Central memory CD4-positive, alpha-beta T cell (primary cell): Measurements from ENCODE around the gene IKZF2.
"Not testable (repeated sequence)": the region's sequence is repeated elsewhere in the genome, so short reads cannot be mapped to it uniquely, and the experiment has no call there.

Experiments used
- DNase-seq: peaks from one replicate; pipeline ENCODE4 v3.0.0; 2022

IKZF2 gene

GRCh38 chr2:213032607-213033006 is 118.8 kb downstream of the IKZF2 start:
- DNase-seq = no peak

- DNase-seq = no peak
These were observed 128.4 kb downstream of the IKZF2 start for GRCh38 chr2:213022987-213023386.

- DNase-seq = no peak
These were observed 129.2 kb downstream of the IKZF2 start for GRCh38 chr2:213021971-213022899.

GRCh38 chr2:213020913-213021312 is 130.5 kb downstream of the IKZF2 start:
- not testable (repeated sequence) for DNase-seq

- DNase-seq = no peak
These were observed 131.1 kb downstream of the IKZF2 start for GRCh38 chr2:213020268-213020667.

GRCh38 chr2:213019368-213019767 is 132.0 kb downstream of the IKZF2 start:
- DNase-seq = no peak

GRCh38 chr2:213018340-213018901 is 133.0 kb downstream of the IKZF2 start:
- no peak for DNase-seq

- no peak for DNase-seq
These were observed 134.0 kb downstream of the IKZF2 start for GRCh38 chr2:213017404-213017803.

GRCh38 chr2:213016984-213017351 is 134.4 kb downstream of the IKZF2 start:
- DNase-seq = no peak

GRCh38 chr2:213016166-213016983 is 135.0 kb downstream of the IKZF2 start:
- no peak for DNase-seq

GRCh38 chr2:213015387-213016165 is 135.8 kb downstream of the IKZF2 start:
- DNase-seq = no peak

GRCh38 chr2:213013979-213014378 is 137.4 kb downstream of the IKZF2 start:
- no peak for DNase-seq

GRCh38 chr2:213011505-213011904 is 139.9 kb downstream of the IKZF2 start:
- no peak for DNase-seq

GRCh38 chr2:213010106-213010779 is 141.2 kb downstream of the IKZF2 start:
- no peak for DNase-seq

GRCh38 chr2:213007290-213007838 is 144.0 kb downstream of the IKZF2 start:
- no peak for DNase-seq

GRCh38 chr2:213004197-213004821 is 147.1 kb downstream of the IKZF2 start:
- no peak for DNase-seq

GRCh38 chr2:213002383-213002782 is 149.0 kb downstream of the IKZF2 start:
- no peak for DNase-seq

- DNase-seq = no peak
These were observed 150.0 kb downstream of the IKZF2 start for GRCh38 chr2:213001297-213001910.

- DNase-seq = no peak
These were observed 152.6 kb downstream of the IKZF2 start for GRCh38 chr2:212998626-212999359.

GRCh38 chr2:212997526-212998020 is 153.8 kb downstream of the IKZF2 start:
- no peak for DNase-seq
